ENCODE results near the gene NPIPB6.

The NPIPB6 gene

GRCh38 chr16:28297784-28298510 is 65.4 kb downstream of the NPIPB6 start:
- FAIRE-seq: no peak

GRCh38 chr16:28297308-28297707 is 66.0 kb downstream of the NPIPB6 start:
- no peak for FAIRE-seq

- FAIRE-seq: no peak
Observed at GRCh38 chr16:28295276-28295675, 68.0 kb downstream of the NPIPB6 start.

GRCh38 chr16:28294201-28294600 is 69.1 kb downstream of the NPIPB6 start:
- no peak for FAIRE-seq

GRCh38 chr16:28293601-28293960 is 69.7 kb downstream of the NPIPB6 start:
- FAIRE-seq: no peak

GRCh38 chr16:28292731-28293600 is 70.3 kb downstream of the NPIPB6 start:
- no peak for FAIRE-seq
